HG02970 (cell line): ENCODE results near the gene AIFM3.
"Not testable (repeated sequence)": the region's sequence is repeated elsewhere in the genome, so short reads cannot be mapped to it uniquely, and the experiment has no call there.

Experiments
- ATAC-seq: cut with Tn5 transposase; IDR thresholded peaks from one replicate; pipeline ENCODE4 v1.9.1; 2021; ENCODE audit warnings: mild to moderate bottlenecking, moderate library complexity, moderate number of reproducible peaks; ENCODE audit not compliant: unreplicated experiment, low FRiP score

AIFM3 gene

DNA sequence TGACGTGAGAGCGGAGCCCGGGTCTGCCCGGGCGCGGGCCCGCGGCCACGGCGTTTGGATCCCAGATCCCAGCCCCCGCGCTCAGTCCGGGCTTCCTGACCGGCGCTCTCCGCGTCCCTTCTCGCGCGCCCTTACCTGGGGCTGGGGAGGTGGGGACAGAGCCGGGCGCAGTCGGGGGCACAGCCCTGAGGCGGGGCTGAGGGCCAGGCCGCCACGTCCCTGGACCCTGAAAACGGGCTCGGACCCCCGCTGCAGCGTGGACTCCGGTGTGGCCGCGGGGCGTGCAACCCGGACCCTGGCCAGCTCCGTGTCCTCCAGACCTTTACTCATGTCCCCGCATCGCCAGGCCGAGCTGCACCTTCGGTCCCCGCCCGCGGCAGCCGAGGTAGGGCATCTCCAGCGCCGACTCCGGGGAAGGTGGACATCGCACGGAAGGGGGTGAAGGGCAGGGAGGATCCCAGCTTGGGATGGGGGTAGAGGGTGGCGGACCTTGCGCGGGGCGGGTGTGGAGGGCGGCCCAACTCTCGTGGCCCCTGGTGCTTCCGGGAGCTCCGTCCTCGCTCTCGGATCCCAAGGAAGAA is 9.9 kb upstream of the AIFM3 start:
- ATAC-seq = no peak

DNA sequence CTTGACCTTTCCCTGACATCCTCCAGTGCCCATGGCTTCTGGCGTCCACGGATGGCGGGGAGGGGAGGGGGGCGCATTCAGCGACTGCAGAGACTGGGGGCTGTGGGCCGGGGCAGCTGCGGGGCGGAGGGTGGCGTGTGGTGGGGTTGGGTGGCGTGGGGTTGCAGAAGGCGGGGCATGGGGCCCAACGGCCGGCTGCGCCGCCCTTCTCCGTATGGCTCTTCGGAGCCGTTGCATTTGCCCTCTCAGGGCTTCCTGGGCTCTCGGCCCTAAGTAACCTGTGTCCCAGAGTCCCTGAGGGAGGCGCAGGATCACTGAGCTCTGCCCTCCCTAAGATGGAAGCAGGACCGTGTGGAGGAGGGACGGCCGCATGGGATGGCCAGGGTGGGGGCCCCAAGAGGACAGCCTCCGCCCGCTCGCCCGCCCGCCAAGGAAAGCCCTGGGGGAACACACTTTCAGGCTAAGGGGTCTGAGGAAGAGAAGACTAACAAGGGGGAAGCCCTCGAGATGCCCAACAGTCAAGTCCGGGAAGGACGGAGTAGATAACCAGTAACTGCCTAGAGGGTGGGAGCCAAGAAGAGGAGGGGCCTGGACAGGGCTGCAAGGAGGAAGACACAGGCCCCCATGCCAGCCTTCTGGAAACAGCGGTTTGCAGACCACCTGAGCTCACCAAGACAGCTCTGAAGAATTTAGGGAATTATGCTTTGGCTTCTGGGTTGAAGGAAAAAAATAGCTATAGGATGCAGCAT is 9.2 kb upstream of the AIFM3 start:
- no peak for ATAC-seq

DNA sequence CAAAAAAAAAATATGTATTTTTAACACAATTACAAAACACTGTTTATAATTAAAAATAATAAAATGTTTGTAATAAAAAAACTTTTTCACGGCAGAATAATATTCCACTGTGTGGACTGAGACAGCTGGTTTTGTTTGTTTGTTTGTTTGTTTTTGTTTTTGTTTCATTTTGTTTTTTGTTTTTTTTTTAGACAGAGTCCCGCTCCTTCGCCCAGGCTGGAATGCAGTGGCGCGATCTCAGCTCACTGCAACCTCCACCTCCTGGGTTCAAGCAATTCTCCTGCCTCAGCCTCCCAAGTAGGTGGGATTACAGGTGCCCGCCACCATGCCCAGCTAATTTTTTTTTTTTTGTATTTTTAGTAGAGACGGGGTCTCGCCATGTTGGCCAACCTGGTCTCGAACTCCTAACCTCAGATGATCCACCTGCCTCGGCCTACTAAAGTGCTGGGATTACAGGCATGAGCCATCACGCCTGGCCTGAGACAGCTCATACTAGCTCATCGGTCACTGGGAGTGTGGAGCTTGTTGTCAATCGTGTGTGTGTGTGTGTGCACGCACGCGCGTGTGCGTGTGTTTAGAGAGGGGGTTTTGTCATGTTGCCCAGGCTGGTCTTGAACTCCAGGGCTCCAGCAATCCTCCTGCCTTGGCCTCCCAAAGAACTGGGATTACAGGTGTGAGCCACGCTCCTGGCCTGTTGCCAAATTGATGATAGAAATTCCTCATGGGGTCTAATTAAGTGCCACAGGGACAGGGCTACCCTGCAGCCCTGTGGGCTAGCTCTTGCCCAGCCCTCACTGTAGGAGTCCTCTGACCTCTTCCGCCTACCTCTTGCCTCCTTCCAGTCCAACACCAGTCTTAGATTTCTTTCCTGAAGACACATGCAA is 7.2 kb upstream of the AIFM3 start:
- ATAC-seq = no peak

- ATAC-seq = no peak
Measured at GRCh38 chr22:20960609-20961008, 6.4 kb upstream of the AIFM3 start.

GRCh38 chr22:20962491-20962945 is 4.5 kb upstream of the AIFM3 start:
- no peak for ATAC-seq

DNA sequence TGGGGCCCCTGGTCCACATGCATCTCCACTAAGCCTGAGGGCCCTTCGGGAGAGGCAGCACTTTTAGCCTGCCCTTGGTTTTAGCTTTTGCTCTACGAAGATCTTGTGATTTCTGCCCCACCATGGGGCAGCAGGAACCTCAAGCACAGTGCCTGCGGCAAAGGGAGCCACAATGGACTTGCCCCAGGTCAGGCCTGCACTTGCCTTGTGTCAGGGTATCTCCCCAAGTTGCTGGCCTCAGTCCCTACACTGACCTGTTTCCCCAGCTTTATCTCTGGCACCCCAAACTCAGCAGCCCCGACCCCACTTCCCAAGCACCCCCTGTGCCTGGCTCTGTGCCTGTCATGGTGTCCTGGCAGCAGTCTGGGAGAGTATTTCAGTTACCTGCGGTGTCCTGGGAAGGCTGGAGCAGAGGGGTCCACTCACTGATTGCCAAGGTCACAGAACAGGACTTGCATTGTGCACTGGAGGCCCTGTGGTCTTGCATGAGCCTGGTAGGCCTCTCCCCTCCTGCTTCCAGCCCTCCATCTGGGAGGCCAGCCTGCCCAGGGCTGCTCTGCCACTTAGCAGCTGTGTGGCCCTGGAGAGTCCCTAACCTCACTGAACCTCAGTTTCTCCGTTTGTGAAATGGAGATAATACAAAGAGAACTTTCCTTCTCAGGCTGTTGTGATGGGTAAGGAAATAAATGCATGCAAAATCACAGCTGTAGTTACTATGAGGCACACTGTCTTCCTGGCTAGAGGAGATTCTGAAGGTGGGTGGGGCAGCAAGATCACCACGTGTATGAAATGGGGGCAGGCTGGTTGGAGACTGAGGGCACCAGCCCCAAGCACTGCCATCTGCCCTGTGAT is 3.6 kb upstream of the AIFM3 start:
- no peak for ATAC-seq

GRCh38 chr22:20964090-20964798 is 2.8 kb upstream of the AIFM3 start:
- no peak for ATAC-seq

DNA sequence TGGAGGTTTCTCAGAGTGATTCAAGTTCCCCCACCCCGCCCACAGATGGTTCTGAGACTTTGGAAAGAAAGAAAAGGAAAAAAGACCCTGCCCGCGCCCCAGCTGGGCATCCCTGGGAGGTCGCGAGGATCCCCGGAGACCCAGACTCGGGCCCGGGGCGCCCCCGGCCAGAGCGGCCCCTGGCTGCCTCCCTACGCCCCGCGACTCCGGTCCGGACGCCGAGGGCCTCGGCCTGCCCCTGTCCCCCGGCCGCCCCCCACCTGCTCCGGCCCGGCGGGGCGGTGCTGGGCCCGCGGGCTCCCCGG is 2.3 kb upstream of the AIFM3 start:
- no peak for ATAC-seq

GRCh38 chr22:20965104-20965887 is 1.8 kb upstream of the AIFM3 start:
- no peak for ATAC-seq

- no peak for ATAC-seq
Measured at GRCh38 chr22:20965888-20966855, 883 bp upstream of the AIFM3 start.

- no peak for ATAC-seq
Measured at GRCh38 chr22:20967697-20968211, 699 bp downstream of the AIFM3 start.

- no peak for ATAC-seq
Measured at GRCh38 chr22:20968281-20968977, 1.4 kb downstream of the AIFM3 start.

GRCh38 chr22:20970939-20971657 is 4.0 kb downstream of the AIFM3 start:
- no peak for ATAC-seq

DNA sequence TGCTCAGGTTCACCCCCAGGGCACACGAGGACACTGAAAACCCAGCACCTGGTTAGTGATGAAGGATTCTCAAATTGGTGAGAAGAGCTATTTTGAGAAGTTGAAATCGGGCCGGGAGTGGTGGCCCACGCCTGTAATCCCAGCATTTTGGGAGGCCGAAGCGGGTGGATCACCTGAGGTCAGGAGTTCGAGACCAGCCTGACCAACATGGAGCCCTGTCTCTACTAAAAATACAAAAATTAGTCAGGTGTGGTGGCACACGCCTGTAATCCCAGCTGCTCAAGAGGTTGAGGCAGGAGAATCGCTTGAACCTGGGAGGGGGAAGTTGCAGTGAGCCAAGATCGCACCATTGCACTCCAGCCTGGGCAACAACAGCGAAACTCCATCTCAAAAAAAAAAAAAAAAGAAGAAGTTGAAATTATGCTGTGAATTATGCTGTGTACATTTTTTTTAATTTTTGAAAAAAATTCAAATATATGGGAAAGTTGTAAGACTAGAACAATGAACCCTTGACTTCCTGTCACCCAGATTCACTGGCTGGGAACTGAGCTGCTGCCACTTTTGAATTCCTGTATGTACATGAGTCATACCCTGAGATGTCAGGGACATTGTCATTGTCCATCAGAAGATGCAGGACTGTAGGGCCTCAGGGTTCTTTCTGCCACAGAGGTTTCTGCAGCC is 5.1 kb downstream of the AIFM3 start:
- ATAC-seq = not testable (repeated sequence)

DNA sequence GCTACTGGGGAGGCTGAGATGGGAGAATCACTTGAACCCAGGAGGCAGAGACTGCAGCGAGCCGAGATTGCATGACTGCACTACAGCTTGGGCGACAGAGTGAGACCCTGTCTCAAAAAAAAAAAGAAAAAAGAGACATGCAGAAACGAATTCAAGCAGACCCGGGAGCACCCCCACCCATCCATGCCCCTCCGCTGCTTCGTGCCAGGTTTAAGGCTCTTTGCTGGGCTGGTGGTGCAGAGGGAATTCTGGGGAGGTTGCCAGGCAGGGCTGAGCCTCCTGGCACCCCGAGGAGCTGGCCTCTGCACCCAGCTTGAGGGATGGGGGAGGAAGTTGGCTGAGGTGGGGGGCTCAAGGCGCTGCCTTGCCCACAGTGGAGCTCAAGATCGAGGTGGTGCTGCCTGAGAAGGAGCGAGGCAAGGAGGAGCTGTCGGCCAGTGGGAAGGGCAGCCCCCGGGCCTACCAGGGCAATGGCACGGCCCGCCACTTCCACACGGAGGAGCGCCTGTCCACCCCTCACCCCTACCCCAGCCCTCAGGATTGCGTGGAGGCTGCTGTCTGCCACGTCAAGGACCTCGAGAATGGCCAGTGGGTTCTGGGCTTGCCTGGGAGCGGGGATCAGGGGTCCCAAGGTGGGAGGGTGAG is 6.0 kb downstream of the AIFM3 start:
- no peak for ATAC-seq
